SK-N-SH (cell line): ENCODE results near the gene RMI2.

ENCODE experiments used
- ELF1 ChIP-seq: IDR thresholded peaks from 2 replicates; pipeline ENCODE4 v1.4.0; 2012
- EP300 ChIP-seq, 2 experiments: IDR thresholded peaks; 2 replicates each; pipeline versions ENCODE4 v1.4.0 to v1.6.1; 2012; ENCODE audit warnings: borderline replicate concordance in 1 of 2, low read depth in 1 of 2, low read length in 1 of 2
- EZH2phosphoT487 ChIP-seq: fragments of 200-600 bp; sonication (generic); IDR thresholded peaks from 2 replicates; pipeline ENCODE4 v1.6.1; 2017; ENCODE audit warnings: low read depth, mixed run types, mild to moderate bottlenecking, antibody characterized with exemption, moderate library complexity, borderline replicate concordance
- MEF2A ChIP-seq: IDR thresholded peaks from 2 replicates; pipeline ENCODE4 v1.4.0; 2012; ENCODE audit warnings: low read depth, borderline replicate concordance
- NFIC ChIP-seq: IDR thresholded peaks from 2 replicates; pipeline ENCODE4 v1.4.0; 2012; ENCODE audit warnings: borderline replicate concordance
- RXRA ChIP-seq: IDR thresholded peaks from 2 replicates; pipeline ENCODE4 v1.4.0; 2012; ENCODE audit warnings: low read depth, mild to moderate bottlenecking, borderline replicate concordance
- SMC3 ChIP-seq: IDR thresholded peaks from 2 replicates; pipeline ENCODE4 v1.6.1; 2012; ENCODE audit warnings: low read depth, low read length, improper control_type of control experiment
- TAF1 ChIP-seq: IDR thresholded peaks from 2 replicates; pipeline ENCODE4 v1.6.1; 2012; ENCODE audit warnings: low read depth, mild to moderate bottlenecking, low read length, moderate library complexity, borderline replicate concordance
- YY1 ChIP-seq: IDR thresholded peaks from 2 replicates; pipeline ENCODE4 v1.4.0; 2012; ENCODE audit warnings: low read depth, mild to moderate bottlenecking
- TF ChIP-seq, protein P1 (sequence below): fragments of 200-600 bp; sonication (generic); IDR thresholded peaks from 2 replicates; pipeline ENCODE4 v1.6.1; 2017; ENCODE audit warnings: antibody characterized with exemption, mild to moderate bottlenecking, moderate library complexity
- TF ChIP-seq, protein P2 (sequence below): IDR thresholded peaks from 2 replicates; pipeline ENCODE4 v1.6.1; 2012; ENCODE audit warnings: mild to moderate bottlenecking, low read depth, low read length, moderate library complexity
- TF ChIP-seq, protein P3 (sequence below): IDR thresholded peaks from 2 replicates; pipeline ENCODE4; 2012
- TF ChIP-seq, protein P4 (sequence below): fragments of 150-350 bp; IDR thresholded peaks from 2 replicates; pipeline ENCODE4 v1.6.1; 2017; ENCODE audit warnings: antibody characterized with exemption, low read length, low read depth, borderline replicate concordance

DNA sequence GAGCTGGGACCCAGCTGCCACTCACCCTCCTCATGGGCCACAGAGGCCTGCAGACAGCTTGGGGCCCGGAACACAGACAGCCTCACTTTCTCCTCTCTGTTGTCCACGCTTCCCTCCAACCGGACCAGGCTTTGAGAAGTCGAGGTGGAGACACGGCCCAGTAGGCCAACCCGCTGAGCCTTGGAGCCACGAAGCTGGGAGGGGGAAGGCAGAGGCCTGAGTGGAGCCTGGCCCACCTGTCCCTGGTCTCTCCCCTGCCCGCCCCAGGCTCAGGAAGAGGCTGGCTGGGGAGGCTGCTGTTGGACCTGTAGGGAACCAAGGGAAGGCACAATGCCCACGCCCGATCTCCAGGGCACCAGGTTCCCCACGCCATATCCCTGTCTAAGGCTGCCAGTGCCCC, 48.1 kb downstream of the RMI2 start:
- TF ChIP-seq, protein P1, sequence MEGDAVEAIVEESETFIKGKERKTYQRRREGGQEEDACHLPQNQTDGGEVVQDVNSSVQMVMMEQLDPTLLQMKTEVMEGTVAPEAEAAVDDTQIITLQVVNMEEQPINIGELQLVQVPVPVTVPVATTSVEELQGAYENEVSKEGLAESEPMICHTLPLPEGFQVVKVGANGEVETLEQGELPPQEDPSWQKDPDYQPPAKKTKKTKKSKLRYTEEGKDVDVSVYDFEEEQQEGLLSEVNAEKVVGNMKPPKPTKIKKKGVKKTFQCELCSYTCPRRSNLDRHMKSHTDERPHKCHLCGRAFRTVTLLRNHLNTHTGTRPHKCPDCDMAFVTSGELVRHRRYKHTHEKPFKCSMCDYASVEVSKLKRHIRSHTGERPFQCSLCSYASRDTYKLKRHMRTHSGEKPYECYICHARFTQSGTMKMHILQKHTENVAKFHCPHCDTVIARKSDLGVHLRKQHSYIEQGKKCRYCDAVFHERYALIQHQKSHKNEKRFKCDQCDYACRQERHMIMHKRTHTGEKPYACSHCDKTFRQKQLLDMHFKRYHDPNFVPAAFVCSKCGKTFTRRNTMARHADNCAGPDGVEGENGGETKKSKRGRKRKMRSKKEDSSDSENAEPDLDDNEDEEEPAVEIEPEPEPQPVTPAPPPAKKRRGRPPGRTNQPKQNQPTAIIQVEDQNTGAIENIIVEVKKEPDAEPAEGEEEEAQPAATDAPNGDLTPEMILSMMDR: no peak
- TF ChIP-seq, protein P2, sequence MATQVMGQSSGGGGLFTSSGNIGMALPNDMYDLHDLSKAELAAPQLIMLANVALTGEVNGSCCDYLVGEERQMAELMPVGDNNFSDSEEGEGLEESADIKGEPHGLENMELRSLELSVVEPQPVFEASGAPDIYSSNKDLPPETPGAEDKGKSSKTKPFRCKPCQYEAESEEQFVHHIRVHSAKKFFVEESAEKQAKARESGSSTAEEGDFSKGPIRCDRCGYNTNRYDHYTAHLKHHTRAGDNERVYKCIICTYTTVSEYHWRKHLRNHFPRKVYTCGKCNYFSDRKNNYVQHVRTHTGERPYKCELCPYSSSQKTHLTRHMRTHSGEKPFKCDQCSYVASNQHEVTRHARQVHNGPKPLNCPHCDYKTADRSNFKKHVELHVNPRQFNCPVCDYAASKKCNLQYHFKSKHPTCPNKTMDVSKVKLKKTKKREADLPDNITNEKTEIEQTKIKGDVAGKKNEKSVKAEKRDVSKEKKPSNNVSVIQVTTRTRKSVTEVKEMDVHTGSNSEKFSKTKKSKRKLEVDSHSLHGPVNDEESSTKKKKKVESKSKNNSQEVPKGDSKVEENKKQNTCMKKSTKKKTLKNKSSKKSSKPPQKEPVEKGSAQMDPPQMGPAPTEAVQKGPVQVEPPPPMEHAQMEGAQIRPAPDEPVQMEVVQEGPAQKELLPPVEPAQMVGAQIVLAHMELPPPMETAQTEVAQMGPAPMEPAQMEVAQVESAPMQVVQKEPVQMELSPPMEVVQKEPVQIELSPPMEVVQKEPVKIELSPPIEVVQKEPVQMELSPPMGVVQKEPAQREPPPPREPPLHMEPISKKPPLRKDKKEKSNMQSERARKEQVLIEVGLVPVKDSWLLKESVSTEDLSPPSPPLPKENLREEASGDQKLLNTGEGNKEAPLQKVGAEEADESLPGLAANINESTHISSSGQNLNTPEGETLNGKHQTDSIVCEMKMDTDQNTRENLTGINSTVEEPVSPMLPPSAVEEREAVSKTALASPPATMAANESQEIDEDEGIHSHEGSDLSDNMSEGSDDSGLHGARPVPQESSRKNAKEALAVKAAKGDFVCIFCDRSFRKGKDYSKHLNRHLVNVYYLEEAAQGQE: no peak
- TF ChIP-seq, protein P3, sequence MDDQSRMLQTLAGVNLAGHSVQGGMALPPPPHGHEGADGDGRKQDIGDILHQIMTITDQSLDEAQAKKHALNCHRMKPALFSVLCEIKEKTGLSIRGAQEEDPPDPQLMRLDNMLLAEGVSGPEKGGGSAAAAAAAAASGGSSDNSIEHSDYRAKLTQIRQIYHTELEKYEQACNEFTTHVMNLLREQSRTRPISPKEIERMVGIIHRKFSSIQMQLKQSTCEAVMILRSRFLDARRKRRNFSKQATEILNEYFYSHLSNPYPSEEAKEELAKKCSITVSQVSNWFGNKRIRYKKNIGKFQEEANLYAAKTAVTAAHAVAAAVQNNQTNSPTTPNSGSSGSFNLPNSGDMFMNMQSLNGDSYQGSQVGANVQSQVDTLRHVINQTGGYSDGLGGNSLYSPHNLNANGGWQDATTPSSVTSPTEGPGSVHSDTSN: no peak
- TF ChIP-seq MEF2A: no peak
- TF ChIP-seq YY1: no peak
- TF ChIP-seq EP300 (IDR thresholded peaks at IDR 0.05; ENCODE audit: borderline replicate concordance in 1 of 2, low read depth in 1 of 2, low read length in 1 of 2): no peak
- no peak for TF ChIP-seq SMC3
- TF ChIP-seq TAF1: no peak
- TF ChIP-seq EZH2phosphoT487: no peak
- TF ChIP-seq NFIC: no peak
- TF ChIP-seq, protein P4, sequence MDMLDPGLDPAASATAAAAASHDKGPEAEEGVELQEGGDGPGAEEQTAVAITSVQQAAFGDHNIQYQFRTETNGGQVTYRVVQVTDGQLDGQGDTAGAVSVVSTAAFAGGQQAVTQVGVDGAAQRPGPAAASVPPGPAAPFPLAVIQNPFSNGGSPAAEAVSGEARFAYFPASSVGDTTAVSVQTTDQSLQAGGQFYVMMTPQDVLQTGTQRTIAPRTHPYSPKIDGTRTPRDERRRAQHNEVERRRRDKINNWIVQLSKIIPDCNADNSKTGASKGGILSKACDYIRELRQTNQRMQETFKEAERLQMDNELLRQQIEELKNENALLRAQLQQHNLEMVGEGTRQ: no peak
- TF ChIP-seq ELF1: no peak
- no peak for TF ChIP-seq RXRA
